Stimulated activated CD8-positive, alpha-beta memory T cell treated with anti-CD3 and anti-CD28 coated beads, Interleukin-4, amount 100 ng/mL, for 4 hours (primary cell): ENCODE data around the gene LRRC45.

Experiments used
- DNase-seq, 2 donors: peaks; one replicate each; pipeline ENCODE4 v3.0.0-alpha.2; 2020; ENCODE audit warnings: low read depth in 2 of 2, low spot score in 1 of 2

The LRRC45 gene

GRCh38 chr17:82018989-82019689, 4.0 kb upstream of the LRRC45 start:
- DNase-seq, result no peak

GRCh38 chr17:82019690-82020571, 3.2 kb upstream of the LRRC45 start:
- DNase-seq, result peak in 1 of 2 donors; percentile 29

GRCh38 chr17:82020572-82021106, 2.5 kb upstream of the LRRC45 start:
- DNase-seq, result no peak

- no peak for DNase-seq
Observed at GRCh38 chr17:82021107-82021899, 1.8 kb upstream of the LRRC45 start.

GRCh38 chr17:82021900-82022309, 1.2 kb upstream of the LRRC45 start:
- DNase-seq, result no peak

GRCh38 chr17:82022310-82022980, 660 bp upstream of the LRRC45 start, which contains the start of gene CENPX:
TSS of gene CENPX (minus strand) at chr17:82022878. CDS start at chr17:82022861, 17 bp downstream.
- no peak for DNase-seq

- DNase-seq, result no peak
Observed at GRCh38 chr17:82023447-82024241, 539 bp downstream of the LRRC45 start.

- no peak for DNase-seq
Observed at GRCh38 chr17:82024859-82025258, 1.8 kb downstream of the LRRC45 start.

- DNase-seq, result no peak
Observed at GRCh38 chr17:82025401-82026107, 2.4 kb downstream of the LRRC45 start.

GRCh38 chr17:82028246-82028645, 5.1 kb downstream of the LRRC45 start:
- DNase-seq, result no peak

GRCh38 chr17:82028966-82029365, 5.9 kb downstream of the LRRC45 start:
- no peak for DNase-seq

- DNase-seq, result no peak
Observed at GRCh38 chr17:82029391-82029790, 6.3 kb downstream of the LRRC45 start.

GRCh38 chr17:82029990-82030469, 6.9 kb downstream of the LRRC45 start:
- no peak for DNase-seq

- peak; percentile 53 to 60 for DNase-seq
Observed at GRCh38 chr17:82030470-82031302, 7.6 kb downstream of the LRRC45 start.

- no peak for DNase-seq
Observed at GRCh38 chr17:82031303-82031884, 8.3 kb downstream of the LRRC45 start, which contains the start of gene RAC3. TSS of gene RAC3 (plus strand) at chr17:82031678. CDS start at chr17:82031762, 84 bp downstream.

GRCh38 chr17:82031885-82032627, 9.0 kb downstream of the LRRC45 start:
- DNase-seq, result no peak
